Measurements from ENCODE around the gene SYTL1.
A peak's percentile ranks its signal among the peaks of the same experiment; 100 is the strongest.

SYTL1 gene, protein sequence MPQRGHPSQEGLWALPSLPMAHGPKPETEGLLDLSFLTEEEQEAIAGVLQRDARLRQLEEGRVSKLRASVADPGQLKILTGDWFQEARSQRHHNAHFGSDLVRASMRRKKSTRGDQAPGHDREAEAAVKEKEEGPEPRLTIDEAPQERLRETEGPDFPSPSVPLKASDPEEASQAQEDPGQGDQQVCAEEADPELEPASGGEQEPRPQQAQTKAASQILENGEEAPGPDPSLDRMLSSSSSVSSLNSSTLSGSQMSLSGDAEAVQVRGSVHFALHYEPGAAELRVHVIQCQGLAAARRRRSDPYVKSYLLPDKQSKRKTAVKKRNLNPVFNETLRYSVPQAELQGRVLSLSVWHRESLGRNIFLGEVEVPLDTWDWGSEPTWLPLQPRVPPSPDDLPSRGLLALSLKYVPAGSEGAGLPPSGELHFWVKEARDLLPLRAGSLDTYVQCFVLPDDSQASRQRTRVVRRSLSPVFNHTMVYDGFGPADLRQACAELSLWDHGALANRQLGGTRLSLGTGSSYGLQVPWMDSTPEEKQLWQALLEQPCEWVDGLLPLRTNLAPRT
- 189 to 275 (median 201) reads per million in 3 donors for total RNA-seq

DNA sequence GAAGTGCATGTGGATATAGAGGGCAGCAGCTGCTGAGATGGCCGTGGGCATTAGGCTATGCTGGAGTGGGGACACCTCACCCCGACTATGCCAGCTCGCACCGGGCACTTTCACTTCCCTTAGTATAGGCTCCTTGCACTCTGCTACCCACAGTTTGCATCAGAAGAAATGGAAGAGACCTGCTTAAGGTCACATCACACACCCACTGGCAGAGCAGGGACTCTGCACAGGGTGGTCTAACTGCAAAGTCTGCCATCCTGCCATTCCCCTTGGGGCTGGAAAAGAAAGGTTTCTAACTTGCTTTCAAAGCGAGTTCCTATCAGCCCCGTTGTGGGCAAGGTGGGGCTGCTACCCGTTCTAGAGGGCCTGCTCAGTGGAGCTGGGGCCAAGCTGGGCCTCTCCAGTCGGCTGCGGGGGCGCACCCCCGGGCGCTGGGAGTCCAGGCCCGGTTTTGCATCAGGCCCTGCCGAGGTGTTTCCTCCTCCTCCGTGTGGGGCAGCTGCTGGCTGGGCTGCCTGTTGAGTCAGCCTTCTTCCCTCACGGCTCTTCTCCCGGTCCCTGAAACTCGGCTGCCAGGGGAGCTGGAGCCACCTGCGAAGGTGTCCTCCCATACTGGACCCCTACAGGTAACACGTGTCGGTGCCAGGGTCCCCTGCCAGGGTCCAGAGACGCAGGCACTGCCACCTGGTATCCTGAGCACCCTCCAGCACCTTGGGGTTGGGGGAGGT lies at the start of gene SYTL1:
SYTL1 (plus strand) TSS at position 498 of the 728 bp plus-strand sequence. CDS start 3,313 bp downstream, outside the sequence.
- no peaks in the 10 kb centered on the region for H3K27me3 ChIP-seq (replicated peaks; ENCODE audit: control insufficient read depth, insufficient read depth, low read length, poor library complexity, severe bottlenecking)
- peak within 1 kb of the TSS; percentile 82 for H3K4me3 ChIP-seq (ENCODE audit: insufficient read depth, low read depth, low read length, poor library complexity, severe bottlenecking)
- peaks cover 32% of the 10 kb centered on the region for H3K4me1 ChIP-seq (ENCODE audit: control insufficient read depth, insufficient read depth, low read length, poor library complexity, severe bottlenecking)
- no peaks in the 10 kb centered on the region for H3K9me3 ChIP-seq (ENCODE audit: control insufficient read depth, low read length)
- H3K27ac ChIP-seq (ENCODE audit: insufficient read depth, low read length, poor library complexity, severe bottlenecking): peak within 1 kb of the TSS; percentile 87
- peak; percentile 38 to 54 (median 41) for DNase-seq
- H3K36me3 ChIP-seq (ENCODE audit: control insufficient read depth, insufficient read depth, low read length): peaks cover 6% of the 10 kb centered on the region

DNA sequence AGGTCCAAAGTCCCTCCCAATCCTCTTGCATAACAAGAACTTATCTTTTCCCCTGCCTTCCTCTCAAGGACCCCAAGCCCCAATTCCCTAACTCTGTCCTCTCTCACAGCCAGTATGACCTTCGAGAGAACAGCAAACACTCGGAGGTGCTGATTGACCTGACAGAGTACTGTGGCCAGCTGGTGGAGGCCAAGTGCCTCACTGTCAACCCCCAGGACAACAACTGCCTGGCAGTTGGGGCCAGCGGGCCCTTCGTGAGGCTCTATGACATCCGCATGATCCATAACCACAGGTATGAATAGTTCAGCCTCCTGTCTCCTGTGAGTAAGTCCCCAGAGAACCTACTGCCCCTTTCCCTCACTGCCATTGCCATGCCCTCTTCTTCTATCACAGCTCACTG lies 49.7 kb upstream of the SYTL1 start:
- Histone ChIP-seq H3K4me1 (ENCODE audit: control insufficient read depth, insufficient read depth, low read length, poor library complexity, severe bottlenecking) (no peaks in the 10 kb centered on the region), H3K9me3 (ENCODE audit: control insufficient read depth, low read length) (no peaks in the 10 kb centered on the region), H3K27me3 (replicated peaks; ENCODE audit: control insufficient read depth, insufficient read depth, low read length, poor library complexity, severe bottlenecking) (no peaks in the 10 kb centered on the region), H3K36me3 (ENCODE audit: control insufficient read depth, insufficient read depth, low read length) (peaks cover 53% of the 10 kb centered on the region), H3K27ac (ENCODE audit: insufficient read depth, low read length, poor library complexity, severe bottlenecking) (no peak overlapping the region), H3K4me3 (ENCODE audit: insufficient read depth, low read depth, low read length, poor library complexity, severe bottlenecking) (no peak overlapping the region)
- no peak for DNase-seq

DNA sequence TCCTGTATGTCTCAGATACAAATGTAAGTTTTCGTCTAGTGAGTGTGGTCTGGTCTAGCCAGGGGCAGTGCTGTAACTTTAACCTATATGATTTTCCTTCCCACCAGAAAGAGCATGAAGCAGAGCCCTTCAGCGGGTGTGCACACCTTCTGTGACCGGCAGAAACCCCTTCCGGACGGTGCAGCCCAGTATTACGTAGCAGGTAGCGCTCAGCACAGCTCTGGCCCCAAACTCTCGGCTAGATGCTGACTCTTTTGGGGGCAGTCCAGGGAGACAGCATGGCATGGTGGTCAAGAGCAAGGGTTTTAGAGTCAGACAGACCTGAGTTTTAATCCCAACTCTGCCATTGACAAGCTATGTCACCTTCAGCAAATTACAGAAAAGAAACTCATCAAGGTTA lies 47.9 kb upstream of the SYTL1 start:
- Histone ChIP-seq H3K27me3 (replicated peaks; ENCODE audit: control insufficient read depth, insufficient read depth, low read length, poor library complexity, severe bottlenecking) (no peaks in the 10 kb centered on the region), H3K9me3 (ENCODE audit: control insufficient read depth, low read length) (no peaks in the 10 kb centered on the region), H3K4me3 (ENCODE audit: insufficient read depth, low read depth, low read length, poor library complexity, severe bottlenecking) (no peak overlapping the region), H3K27ac (ENCODE audit: insufficient read depth, low read length, poor library complexity, severe bottlenecking) (no peak overlapping the region), H3K4me1 (ENCODE audit: control insufficient read depth, insufficient read depth, low read length, poor library complexity, severe bottlenecking) (no peaks in the 10 kb centered on the region), H3K36me3 (ENCODE audit: control insufficient read depth, insufficient read depth, low read length) (peaks cover 65% of the 10 kb centered on the region)
- DNase-seq: no peak

DNA sequence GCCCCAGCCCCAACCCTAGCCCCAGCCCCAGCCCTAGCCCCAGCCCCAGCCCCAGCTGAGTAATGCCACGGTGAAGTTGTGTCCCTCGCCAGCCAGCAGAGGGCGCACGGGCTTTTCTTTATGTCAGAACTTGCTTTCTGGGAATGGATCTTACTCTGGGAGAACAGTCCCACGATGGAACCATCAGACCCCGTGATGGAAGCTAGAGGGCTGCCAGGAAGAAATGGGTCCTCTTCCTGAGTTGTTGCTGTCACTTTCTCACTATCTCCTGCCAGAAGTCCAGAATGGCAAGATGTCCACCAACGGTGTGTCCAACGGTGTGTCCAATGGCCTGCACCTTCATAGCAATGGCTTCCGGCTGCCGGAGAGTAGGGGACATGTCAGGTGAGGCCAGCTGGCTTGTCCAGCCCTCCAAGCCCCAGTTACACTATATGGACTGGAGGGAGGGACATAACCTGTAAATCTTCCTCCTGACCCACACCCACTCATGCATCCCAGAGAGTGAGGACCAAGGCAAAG lies 45.0 kb upstream of the SYTL1 start:
- no peaks in the 10 kb centered on the region for H3K9me3 ChIP-seq (ENCODE audit: control insufficient read depth, low read length)
- H3K4me1 ChIP-seq (ENCODE audit: control insufficient read depth, insufficient read depth, low read length, poor library complexity, severe bottlenecking): no peaks in the 10 kb centered on the region
- H3K36me3 ChIP-seq (ENCODE audit: control insufficient read depth, insufficient read depth, low read length): peaks cover 73% of the 10 kb centered on the region
- peak; percentile 23 to 53 (median 41) for DNase-seq
- H3K27ac ChIP-seq (ENCODE audit: insufficient read depth, low read length, poor library complexity, severe bottlenecking): no peak overlapping the region
- no peaks in the 10 kb centered on the region for H3K27me3 ChIP-seq (replicated peaks; ENCODE audit: control insufficient read depth, insufficient read depth, low read length, poor library complexity, severe bottlenecking)
- no peak overlapping the region for H3K4me3 ChIP-seq (ENCODE audit: insufficient read depth, low read depth, low read length, poor library complexity, severe bottlenecking)

DNA sequence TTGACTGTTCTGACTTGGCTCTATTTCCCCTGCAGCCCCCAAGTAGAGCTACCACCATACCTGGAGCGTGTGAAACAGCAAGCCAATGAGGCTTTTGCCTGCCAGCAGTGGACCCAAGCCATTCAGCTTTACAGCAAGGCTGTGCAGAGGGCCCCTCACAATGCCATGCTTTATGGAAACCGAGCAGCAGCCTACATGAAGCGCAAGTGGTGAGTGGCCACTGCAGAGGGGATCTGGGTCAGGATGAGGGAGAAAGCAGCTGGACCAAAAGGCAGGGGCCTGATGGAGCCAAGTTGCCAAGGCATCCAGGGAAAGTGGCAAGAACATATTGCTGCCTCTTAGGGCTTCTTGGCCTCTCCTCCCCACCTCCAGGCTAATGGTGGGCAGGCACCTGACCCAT lies 43.9 kb upstream of the SYTL1 start:
- Histone ChIP-seq H3K27ac (ENCODE audit: insufficient read depth, low read length, poor library complexity, severe bottlenecking) (no peak overlapping the region), H3K4me3 (ENCODE audit: insufficient read depth, low read depth, low read length, poor library complexity, severe bottlenecking) (no peak overlapping the region), H3K9me3 (ENCODE audit: control insufficient read depth, low read length) (no peaks in the 10 kb centered on the region), H3K36me3 (ENCODE audit: control insufficient read depth, insufficient read depth, low read length) (peaks cover 69% of the 10 kb centered on the region), H3K27me3 (replicated peaks; ENCODE audit: control insufficient read depth, insufficient read depth, low read length, poor library complexity, severe bottlenecking) (no peaks in the 10 kb centered on the region), H3K4me1 (ENCODE audit: control insufficient read depth, insufficient read depth, low read length, poor library complexity, severe bottlenecking) (no peaks in the 10 kb centered on the region)
- DNase-seq: no peak

DNA sequence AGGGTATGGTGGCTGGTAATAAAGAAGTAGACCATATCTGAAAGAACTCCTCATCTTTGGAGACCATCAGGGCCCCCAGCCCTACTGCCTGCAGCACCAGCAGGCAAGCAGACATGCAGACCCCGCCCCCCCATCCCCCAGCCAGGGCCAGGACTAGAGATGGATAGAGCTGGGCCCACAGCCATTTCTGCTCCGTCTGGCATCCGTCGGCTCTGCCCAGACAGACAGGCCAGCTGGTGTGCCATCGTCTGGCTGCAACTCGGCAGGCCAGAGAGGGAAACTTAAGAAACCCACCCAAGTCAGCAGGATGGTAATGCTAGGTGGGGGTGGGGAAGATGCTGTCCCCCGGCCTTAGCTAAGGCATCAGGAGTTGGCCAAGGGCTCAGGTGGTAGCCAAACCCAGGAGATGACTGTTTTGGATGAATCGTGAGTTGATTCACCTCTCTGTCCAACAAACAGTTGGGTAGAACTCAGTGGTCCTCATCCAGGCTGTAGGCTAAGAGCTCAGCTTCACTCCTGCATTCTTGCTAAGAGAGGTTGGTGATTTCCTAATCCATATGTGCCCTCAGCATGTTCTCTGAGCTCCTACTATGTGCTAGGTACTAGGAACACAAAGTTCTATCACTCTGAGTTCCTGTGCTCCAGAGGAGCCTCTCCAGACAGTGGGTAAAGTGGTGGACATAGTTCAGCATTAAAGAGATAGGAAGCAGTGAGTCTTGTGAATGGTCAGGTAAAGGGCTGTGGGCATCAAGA lies 43.0 kb upstream of the SYTL1 start:
- H3K27ac ChIP-seq (ENCODE audit: insufficient read depth, low read length, poor library complexity, severe bottlenecking): no peak overlapping the region
- H3K36me3 ChIP-seq (ENCODE audit: control insufficient read depth, insufficient read depth, low read length): peaks cover 69% of the 10 kb centered on the region
- H3K27me3 ChIP-seq (replicated peaks; ENCODE audit: control insufficient read depth, insufficient read depth, low read length, poor library complexity, severe bottlenecking): no peaks in the 10 kb centered on the region
- H3K9me3 ChIP-seq (ENCODE audit: control insufficient read depth, low read length): no peaks in the 10 kb centered on the region
- no peaks in the 10 kb centered on the region for H3K4me1 ChIP-seq (ENCODE audit: control insufficient read depth, insufficient read depth, low read length, poor library complexity, severe bottlenecking)
- H3K4me3 ChIP-seq (ENCODE audit: insufficient read depth, low read depth, low read length, poor library complexity, severe bottlenecking): no peak overlapping the region
- DNase-seq: no peak

DNA sequence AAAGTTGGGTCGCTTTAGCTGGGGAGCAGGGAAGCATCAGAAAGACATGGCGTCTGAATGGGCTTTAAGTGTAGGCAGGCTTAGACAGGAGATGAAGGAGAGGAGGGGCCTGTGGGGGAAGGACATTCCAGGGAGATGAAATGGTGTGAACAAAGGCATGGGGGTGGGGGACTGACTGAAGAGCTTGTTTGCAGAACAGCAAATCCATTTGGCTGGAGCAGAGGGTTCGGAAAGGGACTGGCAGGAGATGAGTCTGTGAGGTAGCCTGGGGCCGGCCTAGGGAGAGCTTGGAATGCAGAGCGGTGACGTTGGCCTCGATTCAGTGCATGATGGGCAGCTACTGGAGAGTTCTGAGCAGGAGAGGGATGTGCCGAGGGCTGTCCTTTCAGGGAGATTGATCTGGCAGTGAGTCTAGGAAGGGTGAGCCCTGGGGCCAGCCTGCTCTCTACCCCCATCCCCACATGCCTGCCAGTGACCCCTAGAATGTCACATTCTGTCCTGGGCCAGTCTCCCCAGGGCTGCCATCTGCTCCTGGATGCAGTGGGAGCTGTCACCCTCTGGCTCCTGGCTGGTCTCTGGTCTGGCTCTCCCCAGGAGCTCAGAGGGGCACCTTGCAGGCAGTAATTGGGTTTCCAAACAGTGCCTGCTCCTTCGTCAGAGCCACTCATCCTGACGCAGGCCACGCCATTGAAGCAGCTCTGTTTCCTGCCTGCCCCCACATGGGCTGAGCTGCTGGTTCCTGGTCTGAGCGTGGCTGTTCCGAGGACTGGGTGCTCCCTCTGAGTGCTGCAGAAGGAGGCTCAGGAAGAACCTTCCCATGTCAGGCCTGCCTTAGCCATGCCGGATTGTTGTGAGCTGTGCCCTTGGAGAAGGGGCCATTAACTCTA lies 42.2 kb upstream of the SYTL1 start:
- H3K4me3 ChIP-seq (ENCODE audit: insufficient read depth, low read depth, low read length, poor library complexity, severe bottlenecking): no peak overlapping the region
- no peaks in the 10 kb centered on the region for H3K9me3 ChIP-seq (ENCODE audit: control insufficient read depth, low read length)
- H3K27me3 ChIP-seq (replicated peaks; ENCODE audit: control insufficient read depth, insufficient read depth, low read length, poor library complexity, severe bottlenecking): no peaks in the 10 kb centered on the region
- H3K36me3 ChIP-seq (ENCODE audit: control insufficient read depth, insufficient read depth, low read length): peaks cover 69% of the 10 kb centered on the region
- H3K27ac ChIP-seq (ENCODE audit: insufficient read depth, low read length, poor library complexity, severe bottlenecking): no peak overlapping the region
- no peaks in the 10 kb centered on the region for H3K4me1 ChIP-seq (ENCODE audit: control insufficient read depth, insufficient read depth, low read length, poor library complexity, severe bottlenecking)
- DNase-seq: no peak

DNA sequence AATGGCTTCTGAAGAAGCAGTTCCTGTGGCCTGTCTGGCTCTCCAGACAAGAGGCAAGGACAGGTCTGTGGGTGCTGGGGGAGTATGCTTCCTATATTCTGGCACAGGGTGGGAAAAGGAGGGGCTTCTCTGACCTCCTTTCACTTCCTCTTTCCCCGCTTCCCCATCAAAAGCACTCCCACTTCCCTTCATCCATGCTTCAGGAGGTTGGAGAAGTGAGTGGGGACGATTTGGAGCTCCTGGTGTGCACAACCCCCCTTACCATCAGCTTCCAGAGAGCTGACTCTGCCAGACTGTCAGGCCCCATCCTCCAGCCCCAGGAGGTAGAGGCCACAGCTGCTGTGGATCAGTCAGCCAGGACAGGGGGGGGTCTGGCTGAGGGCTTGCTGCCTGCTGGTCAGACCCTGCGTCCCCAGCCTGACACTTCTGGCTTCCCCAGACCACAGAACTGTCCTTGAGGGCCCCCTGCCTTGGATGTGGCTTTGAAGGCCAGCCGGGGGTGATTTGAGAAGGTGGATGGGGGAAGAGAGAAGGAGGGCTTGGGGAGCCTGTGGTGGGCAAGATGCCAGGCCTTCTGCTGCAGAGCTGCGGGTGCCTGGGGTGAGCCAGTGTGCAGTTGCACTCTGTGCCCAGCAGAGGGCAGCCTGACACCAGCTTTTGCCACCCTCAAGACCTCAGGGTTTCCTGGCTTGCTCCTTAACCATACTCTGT lies 41.3 kb upstream of the SYTL1 start:
- Histone ChIP-seq H3K27me3 (replicated peaks; ENCODE audit: control insufficient read depth, insufficient read depth, low read length, poor library complexity, severe bottlenecking) (no peaks in the 10 kb centered on the region), H3K9me3 (ENCODE audit: control insufficient read depth, low read length) (no peaks in the 10 kb centered on the region), H3K4me1 (ENCODE audit: control insufficient read depth, insufficient read depth, low read length, poor library complexity, severe bottlenecking) (no peaks in the 10 kb centered on the region), H3K36me3 (ENCODE audit: control insufficient read depth, insufficient read depth, low read length) (peaks cover 70% of the 10 kb centered on the region), H3K27ac (ENCODE audit: insufficient read depth, low read length, poor library complexity, severe bottlenecking) (no peak overlapping the region), H3K4me3 (ENCODE audit: insufficient read depth, low read depth, low read length, poor library complexity, severe bottlenecking) (no peak overlapping the region)
- DNase-seq: peak; percentile 46 to 68 (median 59)

Data from effector memory CD4-positive, alpha-beta T cell (primary cell).